ENCODE measurements around the gene GMPPA. TPM values are rescaled to one million over a fixed set of nuclear protein-coding genes. Genes with fewer than 3 reads are reported as not detected.

Gene GMPPA
- total RNA-seq, 4 donors from 2014 or later, result 26.5 to 50.6 (median 42.6) TPM

- no peak for TF ChIP-seq POLR2A (IDR thresholded peaks at IDR 0.05)
- TF ChIP-seq CTCF (IDR thresholded peaks at IDR 0.05), result no peak
- 93 to 94% methylated on average over 18 to 21 of the region's 21 CpGs for WGBS, 2 donors
- DNase-seq, result no peak
- no peaks in the 10 kb centered on the region for H3K27me3 ChIP-seq
- peaks cover 7 to 16% of the 10 kb centered on the region in 2 donors for H3K4me1 ChIP-seq
- H3K36me3 ChIP-seq, result no peaks in the 10 kb centered on the region
- no peak overlapping the region for H3K27ac ChIP-seq
- H3K4me3 ChIP-seq (replicated peaks in 1 of 3), result no peak overlapping the region
- intact Hi-C loops (cut with DNase I), result no loop called here
- no peaks in the 10 kb centered on the region for H3K9me3 ChIP-seq
Measured at GRCh38 chr2:219464286-219465032, 34.2 kb upstream of the GMPPA start.

- Histone ChIP-seq H3K36me3 (no peaks in the 10 kb centered on the region), H3K9me3 (no peaks in the 10 kb centered on the region), H3K4me3 (replicated peaks in 1 of 3) (no peak overlapping the region), H3K27ac (no peak overlapping the region), H3K27me3 (no peaks in the 10 kb centered on the region), H3K4me1 (peaks cover 0 to 2% of the 10 kb centered on the region in 2 donors)
- TF ChIP-seq CTCF (IDR thresholded peaks at IDR 0.05) (no peak), POLR2A (IDR thresholded peaks at IDR 0.05) (no peak)
- 85 to 88% methylated on average over 44 to 46 of the region's 47 CpGs for WGBS, 2 donors
- intact Hi-C loops (cut with DNase I), result no loop called here
- DNase-seq, result no peak
Measured at GRCh38 chr2:219465659-219466561, 32.8 kb upstream of the GMPPA start.

- Histone ChIP-seq H3K36me3 (no peaks in the 10 kb centered on the region), H3K4me1 (no peaks in the 10 kb centered on the region), H3K4me3 (replicated peaks in 1 of 3) (no peak overlapping the region), H3K27me3 (no peaks in the 10 kb centered on the region), H3K27ac (no peak overlapping the region), H3K9me3 (no peaks in the 10 kb centered on the region)
- TF ChIP-seq POLR2A (IDR thresholded peaks at IDR 0.05), result no peak
- TF ChIP-seq CTCF (IDR thresholded peaks at IDR 0.05), result no peak
- intact Hi-C loops (cut with DNase I), result no loop called here
- 84 to 85% methylated on average over 20 to 28 of the region's 28 CpGs for WGBS, 2 donors
- no peak for DNase-seq
Measured at GRCh38 chr2:219466816-219467735, 31.6 kb upstream of the GMPPA start.

- DNase-seq, result no peak
- no peaks in the 10 kb centered on the region for H3K9me3 ChIP-seq
- no peaks in the 10 kb centered on the region for H3K36me3 ChIP-seq
- H3K4me1 ChIP-seq, result no peaks in the 10 kb centered on the region
- no peak for TF ChIP-seq POLR2A (IDR thresholded peaks at IDR 0.05)
- TF ChIP-seq CTCF (IDR thresholded peaks at IDR 0.05), result no peak
- no peak overlapping the region for H3K4me3 ChIP-seq (replicated peaks in 1 of 3)
- H3K27me3 ChIP-seq, result no peaks in the 10 kb centered on the region
- H3K27ac ChIP-seq, result no peak overlapping the region
- WGBS, 2 donors, result 94 to 97% methylated on average over 2 of the region's 2 CpGs
- intact Hi-C loops (cut with DNase I), result no loop called here
Measured at GRCh38 chr2:219467736-219468075, 31.0 kb upstream of the GMPPA start.

Measured in thyroid gland (tissue), 4 donors.